Loucy (cell line): Measurements from ENCODE around the gene ZNF682.
"Not testable (repeated sequence)": the region's sequence is repeated elsewhere in the genome, so short reads cannot be mapped to it uniquely, and the experiment has no call there.

Experiments
- H2AFZ ChIP-seq: fragments of 200-600 bp; sonication (generic); 2 replicates; pipeline ENCODE4 v1.6.0; 2016; ENCODE audit warnings: antibody characterized with exemption, mild to moderate bottlenecking, low read length, moderate library complexity
- H3F3A ChIP-seq: fragments of 200-600 bp; 2 replicates; pipeline ENCODE4 v1.6.0; 2016; ENCODE audit warnings: antibody characterized with exemption, low read depth, mild to moderate bottlenecking
- H3K27me3 ChIP-seq: fragments of 200-600 bp; sonication (generic); 2 replicates; pipeline ENCODE4 v1.6.1; 2014; ENCODE audit warnings: low read length, mild to moderate bottlenecking; ENCODE audit not compliant: insufficient read depth, poor library complexity, severe bottlenecking
- H3K36me3 ChIP-seq: fragments of 200-600 bp; sonication (generic); 2 replicates; pipeline ENCODE4 v1.6.1; 2016; ENCODE audit warnings: low read length; ENCODE audit not compliant: insufficient read depth
- H3K4me1 ChIP-seq: fragments of 200-600 bp; sonication (generic); 2 replicates; pipeline ENCODE4 v1.5.1; 2014; ENCODE audit warnings: low read length, mild to moderate bottlenecking; ENCODE audit not compliant: insufficient read depth, poor library complexity, severe bottlenecking
- H3K4me2 ChIP-seq: fragments of 200-600 bp; sonication (generic); 2 replicates; pipeline ENCODE4 v1.6.0; 2014; ENCODE audit warnings: antibody characterized with exemption, low read length, low read depth, mild to moderate bottlenecking; ENCODE audit not compliant: poor library complexity, severe bottlenecking
- H3K4me3 ChIP-seq: fragments of 200-600 bp; sonication (generic); 2 replicates; pipeline ENCODE4 v1.5.1; 2014; ENCODE audit warnings: low read length, mild to moderate bottlenecking, mixed read lengths; ENCODE audit not compliant: poor library complexity, severe bottlenecking
- H3K79me2 ChIP-seq: fragments of 200-600 bp; sonication (generic); 2 replicates; pipeline ENCODE4 v1.6.1; 2014; ENCODE audit warnings: low read length; ENCODE audit not compliant: insufficient read depth
- H3K9ac ChIP-seq: fragments of 200-600 bp; sonication (generic); 2 replicates; pipeline ENCODE4 v1.6.0; 2014; ENCODE audit warnings: mild to moderate bottlenecking, low read depth, low read length, moderate library complexity; ENCODE audit not compliant: poor library complexity, severe bottlenecking
- H3K9me2 ChIP-seq: fragments of 200-600 bp; sonication (generic); replicated peaks from 2 replicates; pipeline ENCODE4 v1.6.1; 2016; ENCODE audit warnings: low read depth, low read length, mixed read lengths
- H3K9me3 ChIP-seq: fragments of 200-600 bp; sonication (generic); 2 replicates; pipeline ENCODE4 v1.6.1; 2014; ENCODE audit warnings: mild to moderate bottlenecking, antibody characterized with exemption, low read length, low read depth; ENCODE audit not compliant: insufficient read depth
- H4K20me1 ChIP-seq: fragments of 200-600 bp; sonication (generic); 2 replicates; pipeline ENCODE4 v1.6.0; 2014; ENCODE audit warnings: antibody characterized with exemption, low read length, mild to moderate bottlenecking; ENCODE audit not compliant: insufficient read depth, poor library complexity, severe bottlenecking
- EZH2phosphoT487 ChIP-seq: fragments of 200-600 bp; IDR thresholded peaks from 2 replicates; pipeline ENCODE4 v1.6.1; 2018; ENCODE audit warnings: antibody characterized with exemption, mild to moderate bottlenecking, moderate library complexity, borderline replicate concordance
- TF ChIP-seq, protein P1 (sequence below): fragments of 200-600 bp; sonication (generic); conservative IDR thresholded peaks from 2 replicates; pipeline ENCODE4 v1.5.1; 2014; ENCODE audit warnings: mild to moderate bottlenecking, antibody characterized with exemption, low read length

ZNF682 gene

DNA sequence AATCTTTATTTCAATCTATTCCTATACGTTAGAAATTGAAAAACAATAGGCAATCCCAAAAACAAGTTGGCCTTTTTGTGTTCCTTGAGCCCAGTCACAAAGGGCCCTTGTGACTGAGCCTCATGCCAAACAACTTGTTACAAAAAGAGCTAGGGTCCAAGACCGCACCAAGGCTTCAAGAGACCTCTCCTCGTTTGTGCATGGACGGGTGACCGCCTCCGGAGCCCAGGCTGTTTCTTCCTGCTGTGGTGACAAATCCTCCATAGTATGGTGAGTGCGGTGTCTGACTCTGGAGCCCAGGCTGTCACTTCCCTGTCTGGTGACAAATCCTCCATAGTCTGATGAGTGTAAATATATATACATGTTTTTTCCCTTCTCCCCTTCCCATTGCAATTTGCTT, 74.9 kb downstream of the ZNF682 start:
- no peak overlapping the region for H2AFZ ChIP-seq
- peaks cover 4% of the 10 kb centered on the region; the same call in 1 of the 2 replicates for H3K9me3 ChIP-seq

DNA sequence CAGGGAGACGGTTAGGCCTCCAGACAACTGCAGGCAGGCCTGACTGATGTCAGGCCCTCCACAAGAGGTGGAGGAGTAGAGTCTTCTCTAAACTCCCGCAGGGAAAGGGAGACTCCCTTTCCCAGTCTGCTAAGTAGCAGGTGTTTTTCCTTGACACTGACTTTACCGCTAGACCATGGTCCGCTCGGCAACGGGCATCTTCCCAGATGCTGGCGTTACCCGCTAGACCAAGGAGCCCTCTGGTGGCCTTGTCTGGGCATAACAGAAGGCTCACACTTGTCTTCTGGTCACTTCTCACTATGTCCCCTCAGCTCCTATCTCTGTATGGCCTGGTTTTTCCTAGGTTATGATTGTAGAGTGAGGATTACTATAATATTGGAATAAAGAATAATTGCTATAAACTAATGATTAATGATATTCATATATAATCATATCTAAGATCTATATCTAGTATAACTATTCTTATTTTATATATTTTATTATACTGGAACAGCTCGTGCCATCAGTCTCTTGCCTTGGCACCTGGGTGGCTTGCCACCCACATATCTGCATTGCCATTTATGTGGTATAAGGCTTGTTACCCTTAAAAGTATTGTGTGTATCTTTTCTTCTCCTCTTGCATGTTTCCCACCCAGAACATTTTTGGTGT, 80.0 kb downstream of the ZNF682 start:
- H3K27me3 ChIP-seq, H3K4me1 ChIP-seq, H3K9me3 ChIP-seq, H3K79me2 ChIP-seq, H4K20me1 ChIP-seq, H3K9ac ChIP-seq, H3F3A ChIP-seq, H3K9me2 ChIP-seq, H3K36me3 ChIP-seq: not testable (repeated sequence)
- TF ChIP-seq, protein P1, sequence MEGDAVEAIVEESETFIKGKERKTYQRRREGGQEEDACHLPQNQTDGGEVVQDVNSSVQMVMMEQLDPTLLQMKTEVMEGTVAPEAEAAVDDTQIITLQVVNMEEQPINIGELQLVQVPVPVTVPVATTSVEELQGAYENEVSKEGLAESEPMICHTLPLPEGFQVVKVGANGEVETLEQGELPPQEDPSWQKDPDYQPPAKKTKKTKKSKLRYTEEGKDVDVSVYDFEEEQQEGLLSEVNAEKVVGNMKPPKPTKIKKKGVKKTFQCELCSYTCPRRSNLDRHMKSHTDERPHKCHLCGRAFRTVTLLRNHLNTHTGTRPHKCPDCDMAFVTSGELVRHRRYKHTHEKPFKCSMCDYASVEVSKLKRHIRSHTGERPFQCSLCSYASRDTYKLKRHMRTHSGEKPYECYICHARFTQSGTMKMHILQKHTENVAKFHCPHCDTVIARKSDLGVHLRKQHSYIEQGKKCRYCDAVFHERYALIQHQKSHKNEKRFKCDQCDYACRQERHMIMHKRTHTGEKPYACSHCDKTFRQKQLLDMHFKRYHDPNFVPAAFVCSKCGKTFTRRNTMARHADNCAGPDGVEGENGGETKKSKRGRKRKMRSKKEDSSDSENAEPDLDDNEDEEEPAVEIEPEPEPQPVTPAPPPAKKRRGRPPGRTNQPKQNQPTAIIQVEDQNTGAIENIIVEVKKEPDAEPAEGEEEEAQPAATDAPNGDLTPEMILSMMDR = peak; percentile 64
- Histone ChIP-seq H2AFZ (peak overlapping the region; percentile 60), H3K4me2 (peak overlapping the region; percentile 65), H3K4me3 (peak overlapping the region; percentile 49)

More for the DNA sequence above, 74.9 kb downstream of the ZNF682 start:
- no peak overlapping the region for H3K4me2 ChIP-seq
- H3K79me2 ChIP-seq = no peaks in the 10 kb centered on the region
- no peaks in the 10 kb centered on the region for H4K20me1 ChIP-seq
- H3K9ac ChIP-seq = no peak overlapping the region
- no peak for TF ChIP-seq EZH2phosphoT487
- TF ChIP-seq, protein P1 = no peak
- H3K9me2 ChIP-seq = no peaks in the 10 kb centered on the region
- no peaks in the 10 kb centered on the region for H3F3A ChIP-seq
- no peaks in the 10 kb centered on the region for H3K36me3 ChIP-seq
- no peaks in the 10 kb centered on the region for H3K4me1 ChIP-seq
- no peak overlapping the region for H3K4me3 ChIP-seq
- H3K27me3 ChIP-seq = no peaks in the 10 kb centered on the region

DNA sequence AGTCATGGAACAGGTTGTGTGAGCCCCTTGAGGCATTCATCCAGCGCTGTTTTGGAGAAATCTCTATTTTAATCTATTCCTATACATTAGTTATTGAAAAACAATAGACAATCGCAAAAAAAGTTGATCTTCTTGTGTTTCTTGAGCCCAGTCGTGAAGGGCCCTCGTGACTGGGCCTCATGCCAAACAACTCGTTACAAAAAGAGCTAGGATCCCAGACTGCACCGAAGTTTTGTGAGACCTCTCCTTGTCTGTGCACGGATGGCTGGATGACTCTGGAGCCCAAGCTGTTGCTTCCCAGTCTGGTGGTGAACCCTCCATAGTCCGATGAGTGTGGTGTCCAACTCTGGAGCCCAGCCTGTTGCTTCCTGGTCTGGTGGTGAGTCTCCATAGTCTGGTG, 81.5 kb downstream of the ZNF682 start:
- not testable (repeated sequence) for H3K9me2 ChIP-seq, H3K4me1 ChIP-seq, H4K20me1 ChIP-seq

DNA sequence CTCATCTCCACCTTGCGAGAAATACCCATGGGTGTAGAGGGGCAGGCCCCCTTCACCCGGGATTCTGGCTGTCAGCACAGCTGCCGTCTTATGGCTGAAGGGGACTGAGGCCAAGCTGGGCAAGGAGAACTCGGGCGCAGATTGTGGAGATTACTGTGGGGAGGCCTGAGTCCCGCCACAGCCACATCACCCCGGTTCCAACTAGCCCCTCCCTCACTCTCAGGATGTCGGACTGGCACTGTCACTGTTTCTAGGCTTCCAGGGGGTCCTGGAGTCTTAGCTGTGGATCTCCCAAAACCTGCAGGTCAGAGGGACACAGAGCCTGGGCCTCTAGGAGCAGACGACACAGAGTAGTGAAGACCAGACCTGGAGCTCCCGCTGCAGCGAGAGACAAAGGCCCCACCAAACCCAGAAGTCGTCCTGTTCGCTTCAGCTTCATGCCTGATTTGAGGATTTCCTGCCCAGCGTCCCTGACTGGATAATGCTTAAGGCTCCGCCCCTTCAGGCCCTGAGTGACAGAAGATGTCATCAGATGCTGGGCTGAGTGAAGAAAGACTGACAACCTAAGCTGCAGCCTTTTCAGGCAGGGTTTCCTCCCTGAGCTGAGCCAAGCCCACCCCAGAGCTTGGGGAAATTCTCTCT, 82.8 kb downstream of the ZNF682 start:
- Histone ChIP-seq H3K4me3 (no peak overlapping the region), H3F3A (no peaks in the 10 kb centered on the region), H2AFZ (no peak overlapping the region), H3K9me3 (no peaks in the 10 kb centered on the region), H3K9ac (no peak overlapping the region), H3K4me2 (no peak overlapping the region), H3K4me1 (no peaks in the 10 kb centered on the region), H3K79me2 (no peaks in the 10 kb centered on the region), H4K20me1 (no peaks in the 10 kb centered on the region), H3K27me3 (no peaks in the 10 kb centered on the region), H3K36me3 (no peaks in the 10 kb centered on the region), H3K9me2 (no peaks in the 10 kb centered on the region)
- TF ChIP-seq, protein P1 = no peak
- TF ChIP-seq EZH2phosphoT487 = no peak

More for the DNA sequence above, 81.5 kb downstream of the ZNF682 start:
- not testable (repeated sequence) for H3K9ac ChIP-seq, H3K4me3 ChIP-seq, H3K27me3 ChIP-seq, H3K4me2 ChIP-seq, H2AFZ ChIP-seq, H3K36me3 ChIP-seq, H3K79me2 ChIP-seq, H3F3A ChIP-seq, H3K9me3 ChIP-seq
